WTC11 (cell line): ENCODE data around the gene ELOA.

Experiments used
- CBFB ChIP-seq: sonication (generic); formaldehyde crosslinking; IDR thresholded peaks from 2 replicates; pipeline ENCODE4 v1.8.1; 2022; ENCODE audit warnings: mild to moderate bottlenecking, low read depth, missing genetic modification reagents
- ETV6 ChIP-seq: sonication (generic); formaldehyde crosslinking; IDR thresholded peaks from 2 replicates; pipeline ENCODE4 v1.8.1; 2022; ENCODE audit warnings: mild to moderate bottlenecking, missing genetic modification reagents
- GABPB1 ChIP-seq: sonication (generic); formaldehyde crosslinking; IDR thresholded peaks from 2 replicates; pipeline ENCODE4 v1.8.1; 2023; ENCODE audit warnings: mild to moderate bottlenecking, missing genetic modification reagents
- NR1H2 ChIP-seq: sonication (generic); formaldehyde crosslinking; IDR thresholded peaks from 2 replicates; pipeline ENCODE4 v1.9.0; 2021; ENCODE audit warnings: mild to moderate bottlenecking, moderate library complexity, missing genetic modification reagents
- NR2C2 ChIP-seq: sonication (generic); formaldehyde crosslinking; IDR thresholded peaks from 2 replicates; pipeline ENCODE4 v1.8.0; 2022; ENCODE audit warnings: mild to moderate bottlenecking, missing genetic modification reagents
- TEAD1 ChIP-seq: sonication (generic); formaldehyde crosslinking; IDR thresholded peaks from 2 replicates; pipeline ENCODE4 v1.8.0; 2022; ENCODE audit warnings: mild to moderate bottlenecking, missing genetic modification reagents
- ZBTB21 ChIP-seq: sonication (generic); formaldehyde crosslinking; IDR thresholded peaks from 2 replicates; pipeline ENCODE4 v1.8.1; 2023; ENCODE audit warnings: mild to moderate bottlenecking, missing genetic modification reagents, borderline replicate concordance
- TF ChIP-seq, protein P1 (sequence below): sonication (generic); formaldehyde crosslinking; IDR thresholded peaks from 2 replicates; pipeline ENCODE4 v1.8.1; 2023; ENCODE audit warnings: mild to moderate bottlenecking, missing genetic modification reagents, moderate library complexity
- TF ChIP-seq, protein P2 (sequence below): sonication (generic); formaldehyde crosslinking; IDR thresholded peaks from 2 replicates; pipeline ENCODE4 v1.8.0; 2022; ENCODE audit warnings: mild to moderate bottlenecking, missing genetic modification reagents
- TF ChIP-seq, protein P3 (sequence below): fragments of 200-600 bp; IDR thresholded peaks from 2 replicates; pipeline ENCODE4 v1.8.0; 2022; ENCODE audit warnings: antibody characterized with exemption
- TF ChIP-seq, protein P4 (sequence below): sonication (generic); formaldehyde crosslinking; IDR thresholded peaks from 2 replicates; pipeline ENCODE4 v1.8.0; 2022; ENCODE audit warnings: mild to moderate bottlenecking, missing genetic modification reagents
- TF ChIP-seq, protein P5 (sequence below): sonication (generic); formaldehyde crosslinking; IDR thresholded peaks from 2 replicates; pipeline ENCODE4 v1.8.0; 2022; ENCODE audit warnings: mild to moderate bottlenecking, missing genetic modification reagents
- TF ChIP-seq, protein P6 (sequence below): sonication (generic); formaldehyde crosslinking; IDR thresholded peaks from 2 replicates; pipeline ENCODE4 v1.8.1; 2022; ENCODE audit warnings: low read depth, mild to moderate bottlenecking, moderate library complexity, missing genetic modification reagents, borderline replicate concordance
- TF ChIP-seq, protein P7 (sequence below): sonication (generic); formaldehyde crosslinking; IDR thresholded peaks from 2 replicates; pipeline ENCODE4 v1.8.0; 2022; ENCODE audit warnings: missing genetic modification reagents

DNA sequence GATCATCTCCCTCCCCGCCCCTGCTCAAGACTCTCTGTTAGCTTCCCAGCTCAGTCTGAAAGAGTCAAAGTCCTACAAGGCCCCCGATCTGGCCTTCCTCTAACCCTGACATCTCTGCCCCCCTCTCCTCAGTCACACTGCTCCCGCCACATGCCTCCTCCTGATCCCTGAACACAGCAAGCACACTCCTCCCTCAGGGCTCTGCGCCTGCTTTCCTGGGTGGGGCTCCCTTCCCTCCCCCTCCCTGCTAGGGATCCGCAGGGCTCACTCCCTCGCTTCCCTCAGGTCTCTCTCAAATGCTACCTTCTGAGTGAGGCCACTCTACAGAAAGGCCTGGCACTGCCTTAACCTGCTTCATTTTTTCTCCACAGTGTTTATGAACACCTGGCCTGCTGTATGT is 63.0 kb downstream of the ELOA start:
- TF ChIP-seq, protein P1, sequence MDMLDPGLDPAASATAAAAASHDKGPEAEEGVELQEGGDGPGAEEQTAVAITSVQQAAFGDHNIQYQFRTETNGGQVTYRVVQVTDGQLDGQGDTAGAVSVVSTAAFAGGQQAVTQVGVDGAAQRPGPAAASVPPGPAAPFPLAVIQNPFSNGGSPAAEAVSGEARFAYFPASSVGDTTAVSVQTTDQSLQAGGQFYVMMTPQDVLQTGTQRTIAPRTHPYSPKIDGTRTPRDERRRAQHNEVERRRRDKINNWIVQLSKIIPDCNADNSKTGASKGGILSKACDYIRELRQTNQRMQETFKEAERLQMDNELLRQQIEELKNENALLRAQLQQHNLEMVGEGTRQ = no peak
- TF ChIP-seq, protein P2, sequence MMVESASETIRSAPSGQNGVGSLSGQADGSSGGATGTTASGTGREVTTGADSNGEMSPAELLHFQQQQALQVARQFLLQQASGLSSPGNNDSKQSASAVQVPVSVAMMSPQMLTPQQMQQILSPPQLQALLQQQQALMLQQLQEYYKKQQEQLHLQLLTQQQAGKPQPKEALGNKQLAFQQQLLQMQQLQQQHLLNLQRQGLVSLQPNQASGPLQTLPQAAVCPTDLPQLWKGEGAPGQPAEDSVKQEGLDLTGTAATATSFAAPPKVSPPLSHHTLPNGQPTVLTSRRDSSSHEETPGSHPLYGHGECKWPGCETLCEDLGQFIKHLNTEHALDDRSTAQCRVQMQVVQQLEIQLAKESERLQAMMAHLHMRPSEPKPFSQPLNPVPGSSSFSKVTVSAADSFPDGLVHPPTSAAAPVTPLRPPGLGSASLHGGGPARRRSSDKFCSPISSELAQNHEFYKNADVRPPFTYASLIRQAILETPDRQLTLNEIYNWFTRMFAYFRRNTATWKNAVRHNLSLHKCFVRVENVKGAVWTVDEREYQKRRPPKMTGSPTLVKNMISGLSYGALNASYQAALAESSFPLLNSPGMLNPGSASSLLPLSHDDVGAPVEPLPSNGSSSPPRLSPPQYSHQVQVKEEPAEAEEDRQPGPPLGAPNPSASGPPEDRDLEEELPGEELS (CRISPR knock-in tag) = no peak
- TF ChIP-seq, protein P3, sequence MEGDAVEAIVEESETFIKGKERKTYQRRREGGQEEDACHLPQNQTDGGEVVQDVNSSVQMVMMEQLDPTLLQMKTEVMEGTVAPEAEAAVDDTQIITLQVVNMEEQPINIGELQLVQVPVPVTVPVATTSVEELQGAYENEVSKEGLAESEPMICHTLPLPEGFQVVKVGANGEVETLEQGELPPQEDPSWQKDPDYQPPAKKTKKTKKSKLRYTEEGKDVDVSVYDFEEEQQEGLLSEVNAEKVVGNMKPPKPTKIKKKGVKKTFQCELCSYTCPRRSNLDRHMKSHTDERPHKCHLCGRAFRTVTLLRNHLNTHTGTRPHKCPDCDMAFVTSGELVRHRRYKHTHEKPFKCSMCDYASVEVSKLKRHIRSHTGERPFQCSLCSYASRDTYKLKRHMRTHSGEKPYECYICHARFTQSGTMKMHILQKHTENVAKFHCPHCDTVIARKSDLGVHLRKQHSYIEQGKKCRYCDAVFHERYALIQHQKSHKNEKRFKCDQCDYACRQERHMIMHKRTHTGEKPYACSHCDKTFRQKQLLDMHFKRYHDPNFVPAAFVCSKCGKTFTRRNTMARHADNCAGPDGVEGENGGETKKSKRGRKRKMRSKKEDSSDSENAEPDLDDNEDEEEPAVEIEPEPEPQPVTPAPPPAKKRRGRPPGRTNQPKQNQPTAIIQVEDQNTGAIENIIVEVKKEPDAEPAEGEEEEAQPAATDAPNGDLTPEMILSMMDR = no peak
- no peak for TF ChIP-seq CBFB (CRISPR knock-in tag)
- TF ChIP-seq, protein P4, sequence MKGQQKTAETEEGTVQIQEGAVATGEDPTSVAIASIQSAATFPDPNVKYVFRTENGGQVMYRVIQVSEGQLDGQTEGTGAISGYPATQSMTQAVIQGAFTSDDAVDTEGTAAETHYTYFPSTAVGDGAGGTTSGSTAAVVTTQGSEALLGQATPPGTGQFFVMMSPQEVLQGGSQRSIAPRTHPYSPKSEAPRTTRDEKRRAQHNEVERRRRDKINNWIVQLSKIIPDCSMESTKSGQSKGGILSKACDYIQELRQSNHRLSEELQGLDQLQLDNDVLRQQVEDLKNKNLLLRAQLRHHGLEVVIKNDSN (CRISPR knock-in tag) = no peak
- no peak for TF ChIP-seq ZBTB21
- TF ChIP-seq, protein P5, sequence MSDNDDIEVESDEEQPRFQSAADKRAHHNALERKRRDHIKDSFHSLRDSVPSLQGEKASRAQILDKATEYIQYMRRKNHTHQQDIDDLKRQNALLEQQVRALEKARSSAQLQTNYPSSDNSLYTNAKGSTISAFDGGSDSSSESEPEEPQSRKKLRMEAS (CRISPR knock-in tag) = no peak
- no peak for TF ChIP-seq ETV6 (CRISPR knock-in tag)
- TF ChIP-seq TEAD1 = no peak
- TF ChIP-seq, protein P6, sequence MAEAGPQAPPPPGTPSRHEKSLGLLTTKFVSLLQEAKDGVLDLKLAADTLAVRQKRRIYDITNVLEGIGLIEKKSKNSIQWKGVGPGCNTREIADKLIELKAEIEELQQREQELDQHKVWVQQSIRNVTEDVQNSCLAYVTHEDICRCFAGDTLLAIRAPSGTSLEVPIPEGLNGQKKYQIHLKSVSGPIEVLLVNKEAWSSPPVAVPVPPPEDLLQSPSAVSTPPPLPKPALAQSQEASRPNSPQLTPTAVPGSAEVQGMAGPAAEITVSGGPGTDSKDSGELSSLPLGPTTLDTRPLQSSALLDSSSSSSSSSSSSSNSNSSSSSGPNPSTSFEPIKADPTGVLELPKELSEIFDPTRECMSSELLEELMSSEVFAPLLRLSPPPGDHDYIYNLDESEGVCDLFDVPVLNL = no peak
- TF ChIP-seq GABPB1 (CRISPR knock-in tag) = no peak
- no peak for TF ChIP-seq NR2C2 (CRISPR knock-in tag)
- TF ChIP-seq, protein P7, sequence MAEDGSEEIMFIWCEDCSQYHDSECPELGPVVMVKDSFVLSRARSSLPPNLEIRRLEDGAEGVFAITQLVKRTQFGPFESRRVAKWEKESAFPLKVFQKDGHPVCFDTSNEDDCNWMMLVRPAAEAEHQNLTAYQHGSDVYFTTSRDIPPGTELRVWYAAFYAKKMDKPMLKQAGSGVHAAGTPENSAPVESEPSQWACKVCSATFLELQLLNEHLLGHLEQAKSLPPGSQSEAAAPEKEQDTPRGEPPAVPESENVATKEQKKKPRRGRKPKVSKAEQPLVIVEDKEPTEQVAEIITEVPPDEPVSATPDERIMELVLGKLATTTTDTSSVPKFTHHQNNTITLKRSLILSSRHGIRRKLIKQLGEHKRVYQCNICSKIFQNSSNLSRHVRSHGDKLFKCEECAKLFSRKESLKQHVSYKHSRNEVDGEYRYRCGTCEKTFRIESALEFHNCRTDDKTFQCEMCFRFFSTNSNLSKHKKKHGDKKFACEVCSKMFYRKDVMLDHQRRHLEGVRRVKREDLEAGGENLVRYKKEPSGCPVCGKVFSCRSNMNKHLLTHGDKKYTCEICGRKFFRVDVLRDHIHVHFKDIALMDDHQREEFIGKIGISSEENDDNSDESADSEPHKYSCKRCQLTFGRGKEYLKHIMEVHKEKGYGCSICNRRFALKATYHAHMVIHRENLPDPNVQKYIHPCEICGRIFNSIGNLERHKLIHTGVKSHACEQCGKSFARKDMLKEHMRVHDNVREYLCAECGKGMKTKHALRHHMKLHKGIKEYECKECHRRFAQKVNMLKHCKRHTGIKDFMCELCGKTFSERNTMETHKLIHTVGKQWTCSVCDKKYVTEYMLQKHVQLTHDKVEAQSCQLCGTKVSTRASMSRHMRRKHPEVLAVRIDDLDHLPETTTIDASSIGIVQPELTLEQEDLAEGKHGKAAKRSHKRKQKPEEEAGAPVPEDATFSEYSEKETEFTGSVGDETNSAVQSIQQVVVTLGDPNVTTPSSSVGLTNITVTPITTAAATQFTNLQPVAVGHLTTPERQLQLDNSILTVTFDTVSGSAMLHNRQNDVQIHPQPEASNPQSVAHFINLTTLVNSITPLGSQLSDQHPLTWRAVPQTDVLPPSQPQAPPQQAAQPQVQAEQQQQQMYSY (CRISPR knock-in tag) = no peak
- no peak for TF ChIP-seq NR1H2 (CRISPR knock-in tag)
